ENCODE measurements around the gene TFAP2C. TPM values are rescaled to one million over a fixed set of nuclear protein-coding genes. Genes with fewer than 3 reads are reported as not detected.

The TFAP2C gene
- 8.2 and 10.3 TPM in 2 replicates for total RNA-seq

GRCh38 chr20:56628873-56629463 lies at the start of gene TFAP2C:
TFAP2C (plus strand) TSS chr20:56629306; CDS start chr20:56629545, 239 bp downstream.

Other genes with a start within 250 kb of the TFAP2C start
- gene AURKA, start 237.1 kb upstream of the TFAP2C start, total RNA-seq, result 3.8 and 4.1 TPM in 2 replicates
- gene CSTF1, start 236.7 kb upstream of the TFAP2C start, total RNA-seq, result 24.3 and 40.5 TPM in 2 replicates
- gene CASS4, start 217.0 kb upstream of the TFAP2C start, total RNA-seq, result under 0.01 and 0.64 TPM in 2 replicates
- gene RTF2, start 160.7 kb upstream of the TFAP2C start, total RNA-seq, result 63.2 and 79.3 TPM in 2 replicates
- not detected in 2 replicates for gene FAM209A, start 104.6 kb upstream of the TFAP2C start, total RNA-seq
- gene FAM209B, start 96.1 kb upstream of the TFAP2C start, total RNA-seq, result under 0.01 TPM in 1 of 2 replicates, not detected in the other